HUDEP-2 (cell line): ENCODE data around the gene PDE10A.
"Not testable (repeated sequence)": the region's sequence is repeated elsewhere in the genome, so short reads cannot be mapped to it uniquely, and the experiment has no call there.

Source experiments
- DNase-seq, 76 experiments: peaks; one replicate each; lab custom pipeline; 2025; ENCODE audit not compliant: unreplicated experiment in 76 of 76; lab: John Stamatoyannopoulos, UW

Gene PDE10A

DNA sequence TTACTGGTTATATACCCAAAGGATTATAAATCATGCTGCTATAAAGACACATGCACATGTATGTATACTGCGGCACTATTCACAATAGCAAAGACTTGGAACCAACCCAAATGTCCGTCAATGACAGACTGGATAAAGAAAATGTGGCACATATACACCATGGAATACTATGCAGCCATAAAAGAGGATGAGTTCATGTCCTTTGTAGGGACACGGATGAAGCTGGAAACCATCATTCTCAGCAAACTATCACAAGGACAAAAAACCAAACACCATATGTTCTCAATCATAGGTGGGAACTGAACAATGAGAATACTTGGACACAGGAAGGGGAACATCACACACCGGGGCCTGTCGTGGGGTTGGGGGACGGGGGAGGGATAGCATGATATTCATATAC is 104.9 kb downstream of the PDE10A start:
- DNase-seq, result not testable (repeated sequence)

DNA sequence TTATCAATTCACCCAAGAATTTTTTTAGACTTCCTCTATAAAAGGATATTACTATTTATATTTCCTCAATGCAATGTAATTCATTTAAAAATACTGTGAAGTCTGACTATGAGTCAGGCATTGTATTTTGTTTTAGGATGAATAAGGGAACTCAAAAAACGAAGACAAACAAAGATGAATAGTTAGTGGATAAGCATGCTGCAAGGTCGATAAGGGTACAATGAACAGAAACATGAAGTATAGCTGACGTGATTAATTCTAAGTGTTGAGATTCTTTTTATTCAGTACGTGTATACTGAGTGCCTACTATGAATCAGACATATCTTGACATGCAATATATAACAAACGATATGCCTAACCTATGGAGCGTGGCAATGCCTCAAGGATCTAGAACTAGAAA is 105.4 kb downstream of the PDE10A start:
- no peak for DNase-seq

DNA sequence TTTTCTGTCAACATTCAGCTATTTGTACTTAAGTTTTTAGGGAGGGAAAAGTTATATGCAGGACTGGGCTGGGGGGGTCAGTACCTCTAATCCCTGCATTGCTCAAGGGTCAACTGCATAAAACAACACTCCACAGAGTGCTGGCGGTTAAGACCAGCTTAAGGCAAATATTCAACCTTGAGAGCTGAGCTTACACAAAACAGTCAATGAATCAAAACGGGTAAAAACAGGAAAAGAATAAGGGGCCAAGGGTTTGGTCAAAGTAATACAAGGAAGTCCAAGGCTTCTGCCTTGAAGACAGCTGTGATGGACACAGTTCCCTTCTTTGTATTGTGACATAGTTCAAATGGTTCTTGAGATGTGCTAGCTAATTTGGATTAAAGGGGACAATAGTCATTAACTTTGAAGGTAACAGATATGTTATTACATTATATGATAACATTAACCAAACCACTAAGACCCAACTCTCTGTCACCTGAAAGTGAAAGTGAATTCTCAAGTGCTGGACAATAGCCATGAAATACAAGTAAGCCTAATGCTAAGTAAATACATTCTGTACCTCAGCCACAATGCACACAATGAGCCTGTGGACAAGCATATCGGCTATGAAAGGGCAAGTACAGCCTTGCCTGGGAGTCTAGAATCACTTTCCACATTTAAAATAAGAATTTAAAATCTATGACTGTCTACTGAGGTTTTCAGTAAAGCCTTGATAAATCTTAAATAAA is 106.8 kb downstream of the PDE10A start:
- no peak for DNase-seq

DNA sequence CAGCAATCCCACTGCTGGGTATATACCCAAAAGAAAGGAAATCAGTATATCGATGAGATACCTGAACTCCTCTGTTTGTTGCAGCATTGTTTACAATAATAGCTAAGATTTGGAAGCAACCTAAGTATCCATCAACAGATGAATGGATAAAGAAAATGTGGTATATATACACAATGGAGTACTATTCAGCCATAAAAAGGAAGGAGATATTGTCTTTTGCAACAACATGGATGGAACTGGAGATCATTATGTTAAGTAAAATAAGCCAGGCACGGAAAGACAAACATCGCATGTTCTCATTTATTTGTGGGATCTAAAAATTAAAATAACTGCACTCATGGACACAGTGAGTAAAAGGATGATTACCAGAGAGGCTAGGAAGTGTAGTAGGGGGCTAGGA is 108.4 kb downstream of the PDE10A start:
- DNase-seq, result not testable (repeated sequence)

DNA sequence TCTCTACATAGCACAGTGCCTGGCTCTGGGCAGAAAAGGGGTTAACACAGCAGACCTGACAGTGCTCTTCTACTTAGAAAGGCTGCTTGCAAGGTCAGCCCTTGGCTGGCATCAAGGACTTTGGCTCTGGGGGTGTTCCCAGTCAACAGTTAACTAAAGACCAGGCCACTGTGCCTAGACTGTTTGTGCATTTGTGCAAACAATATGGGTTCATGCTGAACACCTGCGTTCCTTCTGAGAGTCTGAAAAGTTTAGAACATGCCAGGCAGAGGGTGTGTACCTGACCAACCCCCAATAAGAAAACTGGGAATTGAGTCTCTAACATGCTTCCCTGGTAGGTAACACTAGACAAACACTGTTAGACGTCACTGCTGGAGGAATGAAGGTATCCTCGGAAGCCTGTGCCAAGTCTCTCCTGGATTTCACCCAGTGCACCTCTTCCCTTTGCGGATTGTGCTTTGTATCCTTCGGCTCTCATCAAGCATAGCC is 110.7 kb downstream of the PDE10A start:
- no peak for DNase-seq

DNA sequence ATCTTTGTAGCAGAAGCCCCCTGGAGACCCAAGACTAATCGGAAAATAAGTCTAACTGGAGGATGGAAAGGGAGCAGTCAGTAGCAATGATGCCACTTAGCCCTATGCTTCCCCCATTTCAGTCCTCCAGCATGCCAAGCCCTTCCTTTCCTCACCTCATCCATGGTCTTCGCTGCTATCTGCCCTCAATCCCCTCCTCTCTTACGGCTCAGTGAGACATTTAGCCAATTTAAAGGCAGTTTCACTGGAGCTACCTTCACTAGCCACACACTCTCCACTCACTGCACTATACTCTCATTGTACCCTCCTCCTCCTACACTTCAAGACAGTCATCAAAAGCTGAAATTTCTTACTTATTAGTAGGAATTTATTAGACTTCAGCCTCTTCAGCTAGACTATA is 111.2 kb downstream of the PDE10A start:
- DNase-seq, result no peak

DNA sequence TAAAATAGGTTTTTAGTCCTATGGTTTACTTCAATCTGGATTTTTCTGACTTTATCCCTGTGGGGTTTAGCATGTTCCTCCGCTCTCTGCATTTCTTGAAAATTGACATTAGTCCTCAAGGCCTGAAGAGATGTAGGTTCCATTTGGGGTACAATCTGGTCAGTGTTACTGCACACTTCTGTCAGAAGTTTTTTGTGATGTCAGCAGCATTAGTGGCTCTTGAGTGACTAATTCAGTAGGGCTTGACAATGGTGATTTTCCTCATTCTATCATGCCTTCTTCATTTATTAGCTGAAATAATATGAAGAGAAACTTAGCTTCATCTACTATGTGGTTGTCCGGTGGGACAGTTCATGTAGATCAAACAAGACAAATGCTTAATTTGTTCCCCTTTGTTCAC is 114.6 kb downstream of the PDE10A start:
- no peak for DNase-seq

DNA sequence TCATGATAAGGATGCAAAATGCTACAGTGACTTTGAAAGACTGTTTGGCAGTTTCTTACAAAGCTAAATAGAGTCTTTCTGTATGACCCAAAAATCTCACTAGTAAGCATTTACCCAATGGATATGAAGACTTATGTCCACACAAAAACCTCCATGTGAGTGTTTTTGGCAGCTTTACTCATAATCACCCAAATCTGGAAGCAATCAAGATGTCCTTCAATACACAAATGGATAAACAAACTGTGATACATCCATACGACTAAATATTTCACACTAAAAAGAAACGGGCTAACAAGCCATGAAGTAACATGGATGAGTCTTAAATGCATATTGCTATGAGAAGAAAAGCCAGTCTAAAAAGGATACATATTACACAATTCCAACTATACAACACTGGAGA is 117.2 kb downstream of the PDE10A start:
- DNase-seq, result no peak

DNA sequence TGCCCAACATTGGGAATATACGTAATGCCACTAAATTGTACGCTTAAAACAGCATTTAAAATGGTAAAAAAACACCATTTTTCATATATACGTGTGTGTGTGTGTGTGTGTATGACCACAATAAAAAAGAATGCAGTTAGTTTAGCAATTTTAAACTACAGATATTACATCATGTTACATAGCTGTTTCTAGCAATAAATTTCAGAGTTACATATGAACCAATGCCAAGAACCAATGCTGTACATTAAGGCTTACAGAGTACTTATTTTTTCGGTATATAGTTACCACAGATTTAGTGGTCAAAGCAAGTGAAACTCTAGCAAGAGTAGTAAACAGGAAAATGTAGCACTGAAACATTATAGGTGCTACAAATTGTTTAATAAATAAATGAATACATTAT is 119.3 kb downstream of the PDE10A start:
- no peak for DNase-seq

DNA sequence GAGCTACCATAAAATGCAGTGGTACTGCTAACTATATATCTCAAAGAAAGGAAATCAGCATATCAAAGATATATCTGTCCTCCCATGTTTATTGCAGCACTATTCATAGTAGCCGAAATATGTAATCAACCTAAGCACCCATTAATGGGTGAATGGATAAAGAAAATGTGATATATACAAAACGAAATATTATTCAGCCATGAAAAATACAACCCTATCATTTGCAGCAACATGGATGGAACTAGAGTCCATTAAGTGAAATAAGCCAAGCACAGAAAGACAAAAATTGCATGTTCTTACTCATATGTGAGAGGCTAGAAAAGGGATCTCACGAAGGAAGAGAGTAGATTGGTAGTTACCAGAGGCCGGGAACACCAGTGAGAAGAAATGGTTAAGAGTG is 126.1 kb downstream of the PDE10A start:
- no peak for DNase-seq

DNA sequence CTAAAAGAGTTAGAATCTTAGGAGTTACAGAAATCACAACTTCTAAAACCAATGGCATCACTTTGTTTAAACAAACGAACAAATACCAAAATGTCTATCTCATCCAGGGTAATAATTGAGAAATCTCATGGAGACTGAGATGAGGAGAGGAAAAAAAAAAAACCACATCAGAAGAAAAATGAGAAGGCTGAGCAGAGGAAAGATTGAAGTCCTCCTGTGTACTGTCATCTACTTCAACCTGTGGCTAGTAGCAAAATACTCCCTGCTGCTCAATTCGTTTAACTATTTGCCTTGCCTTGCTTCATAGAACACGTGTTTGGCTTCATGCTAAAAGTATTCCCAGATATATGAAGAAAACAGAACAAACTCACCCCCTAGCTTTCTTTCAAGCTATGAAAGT is 143.7 kb downstream of the PDE10A start:
- no peak for DNase-seq

DNA sequence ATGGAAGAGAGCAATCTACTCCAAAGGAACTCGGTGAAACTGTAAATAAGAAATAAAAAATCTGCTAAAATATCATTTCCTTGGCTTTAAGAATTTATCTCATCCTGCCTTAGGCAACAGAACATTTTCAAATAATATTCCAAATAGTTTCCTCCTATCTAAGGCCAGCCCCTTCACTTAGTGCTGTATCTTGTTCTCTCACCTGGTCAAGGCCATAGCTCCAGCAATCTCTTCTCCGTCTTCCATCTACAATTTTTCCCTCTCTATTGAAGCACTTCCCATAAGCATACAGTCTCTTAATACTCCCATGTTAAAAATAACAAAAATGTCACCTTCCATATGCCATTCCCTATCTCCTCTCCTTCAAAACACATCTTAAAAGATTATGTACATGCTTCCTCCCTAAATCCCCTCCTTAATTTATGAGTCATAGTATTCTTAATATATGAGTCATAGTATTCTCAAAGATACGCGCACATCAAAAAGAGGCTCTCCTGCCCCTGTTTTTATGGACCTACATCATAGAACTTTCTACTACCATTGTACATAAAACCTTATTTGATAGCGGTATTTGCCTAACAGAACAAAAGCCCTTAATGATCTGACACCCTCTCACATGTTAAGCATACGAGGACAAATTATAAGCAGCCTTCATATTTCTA is 146.9 kb downstream of the PDE10A start:
- no peak for DNase-seq

DNA sequence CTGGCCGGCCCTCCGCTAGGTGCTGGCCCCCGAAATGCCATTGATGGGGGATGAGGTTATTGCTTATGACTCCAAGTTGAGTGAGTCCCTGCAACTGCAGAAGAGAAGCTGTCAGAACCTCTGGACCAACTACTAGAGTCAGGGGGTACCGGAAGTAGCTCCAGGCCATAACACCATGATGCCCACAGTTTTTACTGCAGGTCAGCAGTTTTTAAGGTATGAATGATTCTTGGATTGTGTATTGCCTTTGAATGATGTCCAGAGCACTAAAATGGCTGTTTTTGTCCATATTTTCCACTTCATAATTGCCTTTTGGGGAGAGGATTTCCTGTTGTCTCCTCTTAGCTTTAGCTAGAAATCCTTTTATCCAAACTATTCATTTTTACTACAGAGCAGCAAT is 148.4 kb downstream of the PDE10A start:
- DNase-seq, result no peak

DNA sequence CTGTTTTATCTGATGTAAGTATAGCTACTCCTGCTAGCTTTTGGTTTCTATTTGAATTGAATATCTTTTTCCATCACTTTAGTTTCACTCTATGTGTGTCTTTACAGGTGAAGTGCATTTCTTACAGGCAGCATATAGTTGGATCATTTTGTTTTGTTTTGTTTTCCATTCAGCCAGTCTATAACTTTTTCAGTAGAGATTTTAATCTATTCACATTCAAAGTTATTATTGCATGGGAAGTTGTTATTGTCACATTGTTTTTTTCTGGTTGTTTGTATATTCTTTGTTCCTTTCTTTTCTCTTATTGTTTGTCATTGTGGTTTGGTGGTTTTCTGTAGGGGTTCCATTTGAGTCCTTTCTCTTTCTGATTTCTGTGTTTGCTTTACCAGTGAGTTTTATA is 151.2 kb downstream of the PDE10A start:
- DNase-seq, result no peak

DNA sequence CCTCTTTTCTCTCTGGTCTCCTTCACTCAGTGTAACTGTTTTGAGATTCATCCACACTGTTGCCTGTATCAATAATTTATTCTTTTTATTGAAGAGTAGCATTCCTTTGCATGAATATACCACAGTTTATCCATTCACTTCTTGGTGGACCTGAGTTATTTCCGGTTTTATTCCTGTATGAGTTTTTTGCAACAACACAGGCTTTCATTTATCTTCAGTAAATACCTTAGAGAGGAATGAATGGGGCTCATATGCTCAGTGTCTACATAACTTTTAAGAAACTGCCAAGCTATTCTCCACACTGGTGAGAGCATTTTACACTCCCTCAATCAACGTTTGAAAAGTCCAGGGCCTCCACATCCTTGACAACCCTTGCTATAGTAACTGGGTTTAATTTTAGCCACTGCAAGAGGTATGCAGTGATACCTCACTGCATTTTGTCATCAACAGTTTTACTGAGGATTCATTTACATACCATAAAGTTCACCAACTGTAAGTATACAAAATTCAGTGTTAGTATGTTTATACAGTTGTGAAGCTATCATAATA is 154.6 kb downstream of the PDE10A start:
- no peak for DNase-seq

DNA sequence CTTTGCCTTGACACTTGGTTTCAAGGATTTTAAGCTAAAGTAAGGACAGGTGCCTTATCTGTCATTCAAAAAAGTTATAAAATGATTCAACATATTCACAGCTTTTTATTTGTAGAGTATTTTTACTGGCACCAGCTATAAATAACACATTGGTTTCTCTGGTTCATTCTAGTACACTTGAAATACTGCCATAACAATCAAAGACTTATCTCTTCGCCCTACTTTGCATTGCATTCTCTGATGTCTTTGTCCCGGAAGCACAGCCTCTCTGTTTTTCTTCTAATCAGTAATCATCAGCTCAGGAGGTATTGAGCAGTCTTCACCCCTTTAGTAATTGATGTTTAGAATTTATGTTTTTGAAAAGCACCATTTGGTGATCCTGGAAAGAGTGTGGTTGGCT is 156.4 kb downstream of the PDE10A start:
- no peak for DNase-seq

DNA sequence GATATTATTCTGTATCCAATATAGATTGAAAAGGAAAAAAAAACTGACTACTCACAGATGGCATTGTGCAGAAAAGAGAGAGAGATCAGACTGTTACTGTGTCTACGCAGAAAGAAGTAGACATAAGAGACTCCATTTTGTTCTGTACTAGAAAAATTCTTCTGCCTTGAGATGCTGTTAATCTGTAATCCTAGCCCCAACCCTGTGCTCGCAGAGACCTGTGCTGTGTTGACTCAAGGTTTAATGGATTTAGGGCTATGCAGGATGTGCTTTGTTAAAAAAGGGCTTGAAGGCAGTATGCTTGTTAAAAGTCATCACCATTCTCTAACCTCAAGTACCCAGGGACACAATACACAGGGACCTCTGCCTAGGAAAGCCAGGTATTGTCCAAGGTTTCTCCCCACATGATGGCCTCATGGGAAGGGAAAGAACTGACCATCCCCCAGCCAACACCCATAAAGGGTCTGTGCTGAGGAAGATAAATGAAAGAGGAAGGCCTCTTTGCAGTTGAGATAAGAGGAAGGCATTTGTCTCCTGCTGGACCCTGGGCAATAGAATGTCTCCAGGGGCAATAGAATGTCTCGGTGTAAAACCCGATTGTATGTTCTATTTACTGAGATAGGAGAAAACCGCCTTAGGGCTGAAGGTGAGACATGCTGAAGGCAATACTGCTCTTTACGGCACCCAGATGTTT is 162.7 kb downstream of the PDE10A start:
- not testable (repeated sequence) for DNase-seq

DNA sequence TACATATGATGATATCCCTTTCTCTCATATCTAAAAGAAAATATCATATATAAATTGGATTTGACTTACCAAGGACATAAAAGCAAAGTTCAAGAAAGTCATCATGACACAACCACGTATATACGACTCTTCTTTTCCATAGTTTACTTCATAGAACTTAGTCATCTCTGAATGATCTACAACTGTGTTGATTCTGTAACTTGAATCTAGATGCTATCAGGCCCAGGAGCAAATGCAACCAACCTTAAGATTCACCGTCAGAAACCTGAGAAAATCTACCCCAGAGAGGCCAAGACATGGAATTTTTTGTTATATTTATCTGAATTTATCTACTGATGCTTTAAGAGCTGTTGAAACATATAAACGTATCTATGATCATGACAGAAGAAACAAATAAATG is 165.6 kb downstream of the PDE10A start:
- DNase-seq, result no peak

DNA sequence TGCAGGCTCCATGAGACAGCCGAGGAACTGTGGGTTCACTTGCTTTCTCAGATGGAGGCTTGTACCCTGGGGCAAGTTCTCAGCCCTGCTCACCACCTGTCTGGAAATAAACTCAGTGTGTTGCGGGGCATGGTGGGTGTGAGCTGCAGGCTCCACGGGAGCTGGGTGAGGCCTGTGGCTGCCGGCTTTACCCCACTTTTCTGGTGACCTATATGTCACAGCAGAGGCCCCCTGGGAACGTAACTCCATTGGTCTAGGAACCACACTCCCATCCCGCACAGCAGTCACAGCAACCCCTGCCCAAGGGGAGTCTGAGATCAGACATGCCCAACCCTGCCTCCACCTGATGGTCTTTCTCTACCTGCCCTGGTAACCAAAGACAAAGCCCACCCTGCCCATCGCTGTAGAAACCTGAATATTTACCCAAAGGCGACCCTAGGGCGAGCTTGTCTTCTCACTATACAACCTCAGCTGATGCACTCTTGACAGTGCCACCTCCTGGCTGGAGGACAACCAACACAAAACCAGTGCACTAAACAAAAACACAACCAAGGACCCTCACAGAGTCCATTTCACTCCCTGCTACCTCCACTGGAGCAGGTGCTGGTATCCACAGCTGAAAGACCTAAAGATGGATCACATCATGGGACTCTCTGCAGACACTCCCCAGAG is 174.3 kb downstream of the PDE10A start:
- no peak for DNase-seq

DNA sequence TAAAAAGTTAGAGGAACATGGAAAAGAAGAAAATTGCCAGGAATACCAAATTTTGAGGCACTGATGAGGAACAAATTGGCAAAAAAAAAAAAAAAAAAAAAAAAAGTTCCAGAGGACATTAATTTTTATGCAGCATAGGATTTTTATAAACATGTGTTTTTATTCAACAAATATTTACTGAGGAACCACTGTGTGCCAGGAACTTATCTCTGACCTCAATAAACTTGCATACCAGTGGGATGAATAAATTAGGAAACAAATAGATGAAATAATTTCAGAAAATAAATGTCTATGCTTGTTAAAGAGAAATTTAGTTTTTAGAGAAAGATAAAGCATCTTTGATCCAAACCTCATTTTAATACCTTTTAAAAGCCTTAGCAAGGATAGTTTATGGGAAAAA is 175.1 kb downstream of the PDE10A start:
- no peak for DNase-seq

DNA sequence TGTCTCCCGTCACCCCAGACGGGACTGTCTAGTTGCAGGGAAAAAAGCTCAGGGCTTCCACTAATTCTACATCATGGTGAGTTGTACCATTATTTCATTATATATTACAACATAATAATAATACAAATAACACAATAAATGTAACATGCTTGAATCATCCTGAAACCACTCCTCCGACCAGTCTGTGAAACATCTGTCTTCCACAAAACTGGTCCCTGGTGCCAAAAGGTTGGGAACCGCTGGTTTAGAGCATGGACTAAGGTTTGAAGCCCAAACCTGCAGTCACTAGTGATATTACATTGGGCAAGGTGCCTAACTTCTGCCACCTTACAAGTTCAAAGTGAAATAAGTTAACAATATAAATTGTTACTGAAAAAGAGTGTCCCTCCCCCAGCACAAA is 175.7 kb downstream of the PDE10A start:
- no peak for DNase-seq
